Mucosa of rectum (tissue), 2 donors: ENCODE data around the gene SERPINB1.
"Not testable (repeated sequence)": the region's sequence is repeated elsewhere in the genome, so short reads cannot be mapped to it uniquely, and the experiment has no call there.

ENCODE experiments used
- H3K27ac ChIP-seq, 2 donors: one replicate each; pipeline ENCODE4 v1.7.0; 2013; ENCODE audit warnings: inconsistent platforms in 2 of 2, low read depth in 2 of 2, low read length in 2 of 2
- H3K27me3 ChIP-seq, 2 donors: one replicate each; pipeline ENCODE4 v1.7.0; 2013; ENCODE audit warnings: low read length in 2 of 2; ENCODE audit not compliant: control insufficient read depth in 2 of 2, insufficient read depth in 2 of 2
- H3K36me3 ChIP-seq, 2 donors: one replicate each; pipeline ENCODE4 v1.7.0; 2013; ENCODE audit warnings: low read length in 2 of 2; ENCODE audit not compliant: control insufficient read depth in 2 of 2, insufficient read depth in 2 of 2
- H3K4me1 ChIP-seq, 2 donors: one replicate each; pipeline ENCODE4 v1.7.0; 2013; ENCODE audit warnings: low read length in 2 of 2, mild to moderate bottlenecking in 1 of 2; ENCODE audit not compliant: control insufficient read depth in 2 of 2, insufficient read depth in 2 of 2
- H3K4me3 ChIP-seq, 2 donors: one replicate each; pipeline ENCODE4 v1.7.0; 2013; ENCODE audit warnings: low read length in 2 of 2
- H3K9ac ChIP-seq, 2 donors: one replicate each; pipeline ENCODE4 v1.7.0; 2013; ENCODE audit warnings: low read length in 2 of 2, low read depth in 1 of 2, mild to moderate bottlenecking in 1 of 2
- H3K9me3 ChIP-seq, 2 donors: one replicate each; pipeline ENCODE4 v1.7.0; 2013; ENCODE audit warnings: low read length in 2 of 2; ENCODE audit not compliant: control insufficient read depth in 2 of 2
- donor health status: healthy.
- donor health status: Normal muscosa, but diverticular disease.

SERPINB1 gene

DNA sequence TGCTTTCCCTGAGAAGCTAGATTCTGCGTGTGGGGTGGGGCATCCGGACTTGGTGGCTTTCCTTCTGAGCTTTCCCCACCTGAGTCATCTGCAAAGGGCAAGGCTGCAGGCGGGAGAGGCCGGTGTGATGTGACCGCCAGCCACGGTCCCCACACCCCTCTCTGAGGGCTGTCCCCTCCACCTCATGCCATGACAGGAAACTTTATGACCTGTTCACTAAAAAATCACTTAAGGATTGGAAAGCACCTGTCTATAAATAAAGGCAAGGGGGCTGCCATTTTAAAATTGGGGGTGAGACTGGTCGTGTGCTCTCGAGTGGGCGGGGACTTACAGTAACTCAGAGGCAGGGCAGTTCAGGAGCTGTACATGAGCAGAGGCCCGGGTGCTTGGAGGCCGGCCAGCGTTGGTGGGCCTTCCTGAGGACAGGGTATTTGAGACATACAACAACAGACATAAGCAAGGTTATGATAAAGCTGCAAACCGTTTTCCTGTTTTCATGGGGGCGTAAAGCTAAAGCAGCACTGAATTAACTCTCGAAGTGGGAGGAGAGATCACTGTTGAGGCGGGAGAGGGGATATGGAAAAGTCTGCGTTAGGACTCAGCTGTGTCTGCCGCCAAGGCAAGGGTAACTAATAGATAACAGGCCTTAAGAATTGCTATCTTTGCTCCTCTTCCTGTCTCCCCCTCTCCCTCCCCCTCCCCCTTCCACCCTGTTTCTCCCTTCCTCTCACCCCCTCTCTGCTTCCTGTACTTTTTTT lies 16.1 kb upstream of the SERPINB1 start:
- H3K4me3 ChIP-seq: peak overlapping the region in 1 of 2 donors; percentile 45
- peaks cover 27 to 31% of the 10 kb centered on the region in 2 donors for H3K4me1 ChIP-seq

DNA sequence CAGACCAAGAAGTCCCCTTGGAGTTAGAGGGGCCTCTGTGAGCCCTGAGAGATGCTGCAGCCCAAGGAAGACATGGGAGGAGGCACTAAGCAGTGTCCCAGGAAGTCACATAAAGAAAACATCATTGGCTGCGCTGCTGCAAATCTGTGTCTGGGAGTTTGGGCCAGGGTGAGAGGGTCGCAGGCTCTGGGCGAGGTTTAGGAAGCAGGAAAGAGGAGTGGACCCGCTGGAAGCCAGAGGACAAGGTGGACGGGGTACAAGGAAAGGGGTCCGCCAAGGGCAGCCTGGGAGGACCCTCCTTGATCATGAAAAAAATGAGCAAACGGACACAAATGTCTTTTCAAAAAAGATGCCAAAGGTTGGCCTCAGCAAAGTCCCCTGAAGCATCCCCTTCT lies 15.5 kb upstream of the SERPINB1 start:
- peak overlapping the region; percentile 74 to 84 for H3K27ac ChIP-seq
- H3K4me3 ChIP-seq: no peak overlapping the region
- peaks cover 27 to 28% of the 10 kb centered on the region in 2 donors for H3K4me1 ChIP-seq
- H3K27me3 ChIP-seq: no peaks in the 10 kb centered on the region
- H3K36me3 ChIP-seq: no peaks in the 10 kb centered on the region
- no peaks in the 10 kb centered on the region for H3K9me3 ChIP-seq
- H3K9ac ChIP-seq: no peak overlapping the region

More for the DNA sequence above, 16.1 kb upstream of the SERPINB1 start:
- no peaks in the 10 kb centered on the region for H3K36me3 ChIP-seq
- no peaks in the 10 kb centered on the region for H3K27me3 ChIP-seq
- peak overlapping the region in 1 of 2 donors; percentile 15 for H3K9ac ChIP-seq
- no peaks in the 10 kb centered on the region for H3K9me3 ChIP-seq
- H3K27ac ChIP-seq: peak overlapping the region; percentile 74 to 84

DNA sequence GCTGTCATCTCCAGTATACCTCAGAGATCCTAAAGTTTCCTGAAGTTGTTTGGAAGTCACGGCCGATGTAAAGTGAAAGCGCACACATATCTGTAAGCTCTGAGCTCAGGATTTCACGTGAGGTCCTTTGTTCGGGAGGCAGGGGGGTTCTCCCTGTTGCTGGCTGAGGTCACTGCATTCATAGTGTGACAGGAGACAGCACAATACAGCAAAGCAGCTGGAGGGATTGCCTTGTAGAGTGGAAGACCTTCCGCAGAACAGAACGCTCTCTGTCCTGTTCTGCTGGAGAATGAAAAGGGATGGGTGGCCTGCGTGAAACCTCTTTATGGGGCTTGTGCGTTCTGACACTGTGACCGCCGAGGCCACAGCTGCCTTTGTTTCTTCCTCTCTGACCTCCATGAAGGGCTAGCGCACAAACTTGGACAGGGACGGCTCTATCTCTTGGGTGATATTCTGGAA lies 13.4 kb upstream of the SERPINB1 start:
- Histone ChIP-seq H3K9me3 (no peaks in the 10 kb centered on the region), H3K27me3 (no peaks in the 10 kb centered on the region), H3K27ac (peak overlapping the region; percentile 16 to 56), H3K9ac (peak overlapping the region; percentile 10 to 24), H3K4me3 (peak overlapping the region; percentile 58 to 72), H3K4me1 (peaks cover 24 to 28% of the 10 kb centered on the region in 2 donors), H3K36me3 (no peaks in the 10 kb centered on the region)

DNA sequence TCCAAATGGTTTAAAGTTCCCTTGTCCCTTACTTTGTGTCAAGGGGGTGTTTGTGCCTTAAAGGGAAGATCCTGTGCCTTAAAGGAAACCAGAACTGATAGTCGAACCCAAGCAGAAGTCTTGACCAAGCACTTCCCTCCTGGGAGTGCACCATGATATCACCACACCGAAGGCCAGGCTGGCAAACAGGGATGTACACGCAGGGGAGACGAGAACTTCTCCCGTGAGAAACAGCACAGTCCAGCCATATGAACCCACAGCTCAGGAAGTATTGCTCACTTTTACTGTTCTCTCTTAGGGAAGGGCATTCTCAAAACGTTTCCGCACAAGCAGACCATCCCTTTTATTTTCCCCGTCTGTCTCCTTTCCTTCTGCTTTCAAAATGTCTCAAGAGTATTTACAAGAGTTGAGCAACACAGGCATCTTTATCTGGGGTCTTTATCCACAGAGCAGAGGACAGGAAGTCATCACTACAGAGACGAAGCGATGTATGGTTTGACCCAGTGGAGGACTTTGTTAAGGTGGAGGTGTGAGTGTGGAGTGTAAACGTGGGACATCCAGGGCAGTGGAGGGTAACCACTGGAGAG lies 12.8 kb upstream of the SERPINB1 start:
- H3K4me3 ChIP-seq: peak overlapping the region; percentile 58 to 72
- peaks cover 24 to 28% of the 10 kb centered on the region in 2 donors for H3K4me1 ChIP-seq
- no peaks in the 10 kb centered on the region for H3K27me3 ChIP-seq
- H3K9me3 ChIP-seq: no peaks in the 10 kb centered on the region
- H3K36me3 ChIP-seq: no peaks in the 10 kb centered on the region
- H3K9ac ChIP-seq: peak overlapping the region in 1 of 2 donors; percentile 61
- H3K27ac ChIP-seq: peak overlapping the region; percentile 16 to 56

DNA sequence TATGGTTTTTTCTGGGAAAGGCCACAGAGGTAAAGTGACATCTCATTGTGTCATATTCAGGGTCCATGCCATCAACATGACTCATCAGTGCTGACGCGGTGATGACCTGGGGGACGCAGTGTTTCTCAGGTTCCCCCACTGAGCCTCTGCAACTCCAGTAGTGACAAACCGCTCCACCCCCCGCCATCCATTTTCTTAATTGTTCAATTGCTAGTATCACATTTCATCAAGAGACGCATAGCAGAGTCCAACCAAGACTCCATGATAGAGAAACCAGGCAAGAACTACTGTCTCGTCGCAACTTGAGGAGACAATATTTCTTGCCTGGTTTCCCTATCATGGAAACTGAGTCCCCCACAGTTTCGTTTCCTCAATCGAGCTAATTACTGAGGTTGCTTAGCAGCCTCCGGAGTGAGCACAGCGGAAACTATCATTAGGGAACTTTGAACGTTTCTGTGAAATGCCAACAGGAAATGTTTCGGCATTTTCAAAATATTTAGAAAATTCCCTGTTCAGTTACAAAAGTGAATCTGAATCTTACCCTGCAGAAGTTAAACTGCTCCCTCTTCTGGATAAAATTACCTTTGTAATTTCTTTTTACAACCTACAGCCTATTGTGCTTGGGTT lies 12.2 kb upstream of the SERPINB1 start:
- no peaks in the 10 kb centered on the region for H3K27me3 ChIP-seq
- peak overlapping the region; percentile 16 to 56 for H3K27ac ChIP-seq
- H3K9ac ChIP-seq: peak overlapping the region; percentile 56 to 61
- peaks cover 22 to 26% of the 10 kb centered on the region in 2 donors for H3K4me1 ChIP-seq
- no peaks in the 10 kb centered on the region for H3K36me3 ChIP-seq
- H3K4me3 ChIP-seq: peak overlapping the region; percentile 58 to 72
- H3K9me3 ChIP-seq: no peaks in the 10 kb centered on the region

DNA sequence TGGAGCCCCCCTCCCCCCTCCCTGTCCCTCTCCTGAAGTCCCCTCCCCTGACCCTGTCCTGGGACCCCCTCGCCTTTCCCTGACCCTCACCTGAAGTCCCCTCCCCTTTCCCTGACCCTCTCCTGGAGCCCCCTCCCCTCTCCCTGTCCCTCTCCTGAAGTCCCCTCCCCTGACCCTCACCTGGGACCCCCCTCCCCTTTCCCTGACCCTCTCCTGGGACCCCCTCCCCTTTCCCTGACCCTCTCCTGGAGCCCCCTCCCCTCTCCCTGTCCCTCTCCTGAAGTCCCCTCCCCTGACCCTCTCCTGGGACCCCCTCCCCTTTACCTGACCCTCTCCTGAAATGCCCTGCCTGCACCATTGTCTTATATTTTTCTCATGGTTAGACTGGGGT lies 11.7 kb upstream of the SERPINB1 start:
- not testable (repeated sequence) for H3K36me3 ChIP-seq, H3K9me3 ChIP-seq, H3K27me3 ChIP-seq, H3K4me3 ChIP-seq, H3K9ac ChIP-seq
- peaks cover 19 to 21% of the 10 kb centered on the region in 2 donors for H3K4me1 ChIP-seq
- H3K27ac ChIP-seq: peak overlapping the region; percentile 16 to 56

DNA sequence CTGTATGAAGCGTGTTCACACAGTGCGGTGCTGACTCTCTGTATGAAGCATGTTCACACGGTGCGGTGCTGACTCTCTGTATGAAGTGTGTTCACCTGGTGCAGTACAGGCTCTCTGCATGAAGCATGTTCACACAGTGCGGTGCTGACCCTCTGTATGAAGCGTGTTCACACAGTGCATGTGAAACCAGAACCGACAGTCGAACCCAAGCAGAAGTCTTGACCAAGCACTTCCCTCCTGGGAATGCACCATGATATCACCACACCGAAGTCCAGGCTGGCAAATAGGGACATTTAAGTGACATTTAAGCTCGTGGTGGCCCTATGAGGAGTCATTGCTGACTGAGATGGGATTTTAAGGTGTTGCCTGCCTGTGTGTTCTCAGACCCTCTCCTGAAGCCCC lies 11.3 kb upstream of the SERPINB1 start:
- Histone ChIP-seq H3K36me3 (no peaks in the 10 kb centered on the region), H3K4me1 (peaks cover 19 to 21% of the 10 kb centered on the region in 2 donors), H3K9me3 (no peaks in the 10 kb centered on the region), H3K27me3 (no peaks in the 10 kb centered on the region), H3K9ac (no peak overlapping the region), H3K4me3 (no peak overlapping the region), H3K27ac (no peak overlapping the region)

DNA sequence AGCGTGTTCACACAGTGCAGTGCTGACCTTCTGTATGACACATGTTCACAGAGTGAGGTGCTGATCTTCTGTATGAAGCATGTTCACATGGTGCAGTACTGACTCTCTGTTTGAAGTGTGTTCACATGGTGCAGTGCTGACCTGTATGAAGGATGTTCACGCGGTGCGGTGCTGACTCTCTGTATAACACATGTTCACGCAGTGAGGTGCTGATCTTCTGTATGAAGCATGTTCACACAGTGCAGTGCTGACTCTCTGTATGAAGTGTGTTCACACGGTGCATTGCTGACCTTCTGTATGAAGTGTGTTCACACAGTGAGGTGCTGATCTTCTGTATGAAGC lies 10.8 kb upstream of the SERPINB1 start:
- no peaks in the 10 kb centered on the region for H3K27me3 ChIP-seq
- H3K27ac ChIP-seq: no peak overlapping the region
- no peak overlapping the region for H3K9ac ChIP-seq
- no peak overlapping the region for H3K4me3 ChIP-seq
- H3K36me3 ChIP-seq: no peaks in the 10 kb centered on the region
- H3K4me1 ChIP-seq: peaks cover 17 to 19% of the 10 kb centered on the region in 2 donors
- no peaks in the 10 kb centered on the region for H3K9me3 ChIP-seq

DNA sequence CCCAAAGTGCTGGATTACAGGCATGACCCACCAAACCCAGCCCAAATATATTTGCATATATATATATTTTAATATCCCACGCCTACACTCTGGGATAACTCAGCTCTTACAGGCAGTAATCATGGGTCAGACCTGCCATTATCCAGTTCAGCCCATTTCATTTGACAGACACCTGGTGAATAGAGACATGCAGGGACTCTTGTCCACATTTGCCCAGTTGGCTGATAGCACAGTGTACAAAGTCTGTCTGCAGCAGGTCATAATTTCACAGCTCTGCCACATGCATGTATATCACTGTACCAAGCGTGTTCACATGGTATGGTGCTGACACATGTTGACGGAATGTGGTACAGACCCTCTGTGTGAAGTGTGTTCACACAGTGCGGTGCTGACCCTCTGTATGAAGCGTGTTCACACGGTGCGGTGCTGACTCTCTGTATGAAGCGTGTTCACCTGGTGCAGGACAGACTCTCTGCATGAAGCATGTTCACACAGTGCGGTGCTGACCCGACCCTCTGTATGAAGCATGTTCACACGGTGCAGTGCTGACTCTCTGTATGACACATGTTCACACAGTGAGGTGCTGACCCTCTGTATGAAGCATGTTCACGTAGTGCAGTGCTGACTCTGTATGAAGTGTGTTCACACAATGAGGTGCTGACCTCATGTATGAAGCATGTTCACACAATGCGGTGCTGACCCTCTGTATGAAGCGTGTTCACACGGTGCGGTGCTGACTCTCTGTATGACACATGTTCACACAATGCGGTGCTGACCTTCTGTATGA lies 10.3 kb upstream of the SERPINB1 start:
- H3K4me1 ChIP-seq: peaks cover 12 to 13% of the 10 kb centered on the region in 2 donors
- no peak overlapping the region for H3K27ac ChIP-seq

More for the DNA sequence above, 10.3 kb upstream of the SERPINB1 start:
- Histone ChIP-seq H3K4me3 (no peak overlapping the region), H3K27me3 (no peaks in the 10 kb centered on the region), H3K9me3 (no peaks in the 10 kb centered on the region), H3K9ac (no peak overlapping the region), H3K36me3 (no peaks in the 10 kb centered on the region)
